ENCODE results near the gene HDGFL1. TPM values are rescaled to one million over a fixed set of nuclear protein-coding genes. Genes with fewer than 3 reads are reported as not detected.

Gene HDGFL1
- total RNA-seq, result not detected

DNA sequence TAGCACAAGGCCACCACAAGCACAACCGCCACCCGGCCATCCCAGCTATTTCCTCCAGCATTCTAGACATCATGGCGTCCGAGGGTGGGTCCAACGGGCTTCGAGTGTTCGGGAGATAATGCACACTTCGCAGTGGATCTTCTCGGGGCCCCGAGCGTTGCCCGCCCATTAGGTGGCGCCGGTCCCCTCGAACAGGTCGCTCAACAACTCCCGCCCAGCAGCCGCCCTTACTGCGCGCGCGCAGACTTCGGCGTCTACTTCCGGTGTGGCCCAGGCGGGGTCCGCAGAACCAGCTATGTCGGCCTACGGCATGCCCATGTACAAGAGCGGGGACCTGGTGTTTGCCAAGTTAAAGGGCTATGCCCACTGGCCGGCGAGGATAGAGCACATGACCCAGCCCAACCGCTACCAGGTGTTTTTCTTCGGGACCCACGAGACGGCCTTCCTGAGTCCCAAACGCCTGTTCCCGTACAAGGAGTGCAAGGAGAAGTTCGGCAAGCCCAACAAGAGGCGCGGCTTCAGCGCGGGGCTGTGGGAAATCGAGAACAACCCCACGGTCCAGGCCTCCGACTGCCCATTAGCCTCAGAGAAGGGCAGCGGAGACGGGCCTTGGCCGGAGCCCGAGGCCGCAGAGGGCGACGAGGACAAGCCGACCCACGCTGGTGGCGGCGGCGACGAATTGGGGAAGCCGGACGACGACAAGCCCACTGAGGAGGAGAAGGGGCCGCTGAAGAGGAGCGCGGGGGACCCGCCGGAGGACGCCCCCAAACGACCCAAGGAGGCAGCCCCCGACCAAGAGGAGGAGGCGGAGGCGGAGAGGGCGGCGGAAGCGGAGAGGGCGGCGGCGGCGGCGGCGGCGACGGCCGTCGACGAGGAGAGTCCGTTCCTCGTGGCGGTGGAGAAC is at the start of gene HDGFL1:
HDGFL1 (plus strand) TSS at position 286 of the 904 bp plus-strand sequence; CDS start at position 296, 10 bp downstream.
- ATAC-seq (no peak), DNase-seq (ENCODE audit: low spot score) (no peak)
- intact Hi-C loops (cut with DNase I), result no loop called here

- intact Hi-C loops (cut with DNase I), result no loop called here
- DNase-seq (ENCODE audit: low spot score) (no peak), ATAC-seq (no peak)
These were observed 48.3 kb upstream of the HDGFL1 start for GRCh38 chr6:22521035-22521434.

- ATAC-seq (no peak), DNase-seq (ENCODE audit: low spot score) (no peak)
- intact Hi-C loops (cut with DNase I), result no loop called here
These were observed 42.6 kb upstream of the HDGFL1 start for GRCh38 chr6:22526736-22527135.

GRCh38 chr6:22529866-22530265 is 39.5 kb upstream of the HDGFL1 start:
- ATAC-seq (no peak), DNase-seq (ENCODE audit: low spot score) (no peak)
- intact Hi-C loops (cut with DNase I), result no loop called here

DNA sequence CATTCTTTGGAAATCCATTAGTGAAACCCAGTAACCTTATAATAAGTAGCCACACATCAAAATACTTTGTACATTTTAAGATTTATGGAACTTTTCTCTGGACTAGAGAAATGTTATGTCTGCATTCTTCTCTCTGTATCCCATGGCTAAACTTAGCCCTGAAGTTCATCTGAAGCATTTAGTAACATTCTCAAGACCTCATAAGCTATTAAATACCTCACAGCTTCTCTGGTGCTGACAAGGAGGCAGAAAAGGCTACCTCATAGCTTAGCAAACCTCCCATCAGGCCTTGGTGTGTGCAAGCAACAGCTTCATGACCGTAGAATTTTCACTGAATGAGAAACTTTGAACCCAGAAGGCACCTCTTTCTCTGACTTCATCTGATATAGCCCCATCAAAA is 38.9 kb upstream of the HDGFL1 start:
- intact Hi-C loops (cut with DNase I), result no loop called here
- DNase-seq (ENCODE audit: low spot score) (no peak), ATAC-seq (no peak)

- DNase-seq (ENCODE audit: low spot score) (no peak), ATAC-seq (no peak)
- intact Hi-C loops (cut with DNase I), result no loop called here
These were observed 33.2 kb upstream of the HDGFL1 start for GRCh38 chr6:22536122-22536521.

- no peak for ATAC-seq
- no peak for DNase-seq (ENCODE audit: low spot score)
- intact Hi-C loops (cut with DNase I), result no loop called here
These were observed 24.9 kb upstream of the HDGFL1 start for GRCh38 chr6:22544476-22544875.

- intact Hi-C loops (cut with DNase I), result no loop called here
- DNase-seq (ENCODE audit: low spot score), result no peak
- ATAC-seq, result no peak
These were observed 24.3 kb upstream of the HDGFL1 start for GRCh38 chr6:22545051-22545450.

DNA sequence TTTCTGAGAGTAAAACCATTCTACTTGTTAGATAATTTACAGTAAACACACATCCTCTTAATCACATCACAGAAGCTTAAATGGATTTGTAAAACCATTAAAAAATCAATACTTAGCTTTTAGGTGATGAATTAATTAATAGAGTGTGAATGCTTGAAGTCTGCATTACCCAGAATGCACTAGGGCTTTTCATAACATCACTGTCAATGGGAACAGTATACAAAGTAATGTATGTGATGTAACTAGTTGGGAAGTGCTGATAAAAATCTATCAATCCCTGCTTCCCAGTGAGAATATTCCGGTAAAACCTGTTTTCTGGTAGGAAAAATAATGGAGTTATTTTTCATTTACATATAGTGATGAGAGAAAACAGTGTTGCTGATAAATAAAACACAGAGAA is 23.1 kb upstream of the HDGFL1 start:
- no peak for ATAC-seq
- no peak for DNase-seq (ENCODE audit: low spot score)
- intact Hi-C loops (cut with DNase I), result no loop called here

GRCh38 chr6:22550971-22551670 is 18.2 kb upstream of the HDGFL1 start:
- intact Hi-C loops (cut with DNase I), result no loop called here
- ATAC-seq (no peak), DNase-seq (ENCODE audit: low spot score) (no peak)

DNA sequence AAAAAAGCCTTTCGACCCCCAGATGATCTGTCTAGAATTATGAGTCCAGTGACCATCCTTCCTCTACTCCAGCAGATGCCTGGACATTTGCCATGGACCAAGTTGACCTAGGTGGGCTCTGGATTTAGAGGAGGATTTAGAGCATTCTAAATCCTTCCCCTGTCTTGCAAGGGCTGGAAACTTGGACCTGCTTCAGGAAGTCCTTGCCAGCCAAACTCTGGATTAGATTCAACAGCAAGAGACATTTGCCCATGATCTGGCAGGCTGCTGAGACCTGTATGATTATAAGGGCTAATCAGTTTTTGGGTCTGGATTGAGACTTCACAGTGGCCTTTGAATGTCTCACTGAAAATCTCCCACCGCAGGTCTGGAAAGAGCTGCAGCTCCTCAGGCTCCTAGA is 13.1 kb upstream of the HDGFL1 start:
- intact Hi-C loops (cut with DNase I), result no loop called here
- DNase-seq (ENCODE audit: low spot score) (no peak), ATAC-seq (no peak)

DNA sequence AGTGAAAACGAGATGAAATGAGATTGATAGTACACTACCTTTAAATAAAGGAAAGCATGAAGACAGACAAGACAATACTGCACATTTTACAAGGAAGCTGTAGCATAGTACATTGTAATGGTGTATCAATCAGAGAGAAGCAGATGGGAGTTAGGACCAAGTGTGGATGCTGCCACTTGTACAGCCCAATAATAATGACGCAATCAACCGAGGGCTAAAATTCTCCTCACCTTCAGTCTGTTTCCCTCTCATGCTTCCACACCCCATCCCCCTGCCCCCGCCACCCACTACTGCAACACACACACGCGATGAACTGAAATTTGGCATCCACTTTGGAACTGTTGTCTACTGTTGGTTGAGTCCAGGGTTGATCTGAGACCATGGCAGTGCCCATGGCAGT is 12.4 kb upstream of the HDGFL1 start:
- no peak for DNase-seq (ENCODE audit: low spot score)
- intact Hi-C loops (cut with DNase I), result no loop called here
- ATAC-seq, result no peak

GRCh38 chr6:22558288-22558882 is 11.0 kb upstream of the HDGFL1 start:
- DNase-seq (ENCODE audit: low spot score) (no peak), ATAC-seq (no peak)
- intact Hi-C loops (cut with DNase I), result no loop called here

- intact Hi-C loops (cut with DNase I), result no loop called here
- DNase-seq (ENCODE audit: low spot score), result no peak
- ATAC-seq, result no peak
These were observed 512 bp upstream of the HDGFL1 start for GRCh38 chr6:22568854-22569253.

- ATAC-seq (no peak), DNase-seq (ENCODE audit: low spot score) (peak; percentile 53)
- intact Hi-C loops (cut with DNase I), result no loop called here
These were observed 802 bp downstream of the HDGFL1 start for GRCh38 chr6:22570185-22570551.

DNA sequence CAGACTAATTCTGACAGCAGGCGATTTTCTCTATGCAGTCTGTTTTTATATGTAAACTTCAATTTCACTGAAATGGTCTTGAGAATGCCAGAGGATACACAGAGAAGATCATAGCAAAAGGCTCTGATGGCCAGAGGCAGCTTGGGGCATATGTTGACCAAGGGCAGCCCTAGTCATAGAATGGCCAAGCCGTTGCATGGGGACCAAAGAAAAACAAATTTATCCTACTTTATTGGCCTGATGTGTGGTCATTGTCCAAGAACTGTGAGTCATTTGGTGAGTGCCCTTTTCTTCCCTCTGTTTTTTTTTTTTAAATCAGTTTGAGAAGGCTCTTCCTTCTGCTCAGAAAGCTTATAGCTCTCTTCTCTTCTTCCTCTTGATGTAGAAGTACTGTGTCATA is 5.8 kb downstream of the HDGFL1 start:
- ATAC-seq (no peak), DNase-seq (ENCODE audit: low spot score) (no peak)
- intact Hi-C loops (cut with DNase I), result no loop called here

- DNase-seq (ENCODE audit: low spot score) (no peak), ATAC-seq (no peak)
- intact Hi-C loops (cut with DNase I), result no loop called here
These were observed 10.1 kb downstream of the HDGFL1 start for GRCh38 chr6:22579439-22579838.

GRCh38 chr6:22580337-22580736 is 11.0 kb downstream of the HDGFL1 start:
- ATAC-seq (no peak), DNase-seq (ENCODE audit: low spot score) (no peak)
- intact Hi-C loops (cut with DNase I), result no loop called here

DNA sequence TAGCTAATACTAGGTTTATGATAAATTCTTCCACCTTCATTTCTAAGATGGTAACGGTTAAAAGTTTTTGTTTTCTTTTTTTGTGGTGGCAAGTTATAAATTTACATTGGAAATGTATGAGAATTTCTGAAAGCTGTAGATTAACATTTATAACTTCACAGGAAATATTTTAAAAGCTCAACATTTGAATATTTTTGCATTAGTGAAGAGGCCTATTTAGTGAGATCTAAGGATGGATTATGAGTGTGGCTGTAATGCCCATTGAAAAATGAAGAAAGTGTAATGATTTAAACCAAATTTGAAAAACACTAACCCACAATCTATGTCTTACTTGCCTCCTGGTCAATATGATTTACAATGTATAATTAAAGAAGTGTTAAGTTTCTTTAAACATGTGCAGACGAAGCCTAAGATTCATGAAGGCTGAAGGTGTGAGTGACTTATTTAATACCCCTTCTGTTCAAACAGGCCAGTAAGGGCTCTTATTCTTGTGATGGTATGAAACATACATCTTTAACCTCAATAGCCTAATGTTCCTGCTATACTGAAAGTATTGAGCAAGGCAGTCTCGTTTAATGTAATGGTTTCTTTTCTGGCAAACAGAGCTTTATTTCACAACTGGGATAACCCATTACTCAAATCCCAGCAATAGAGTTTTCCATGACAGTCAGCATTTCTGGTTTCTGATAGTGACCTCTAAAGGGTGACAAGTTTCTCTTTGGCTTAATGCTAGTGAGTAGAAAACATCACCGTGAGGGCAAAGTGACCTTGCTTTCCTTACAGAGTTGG is 13.2 kb downstream of the HDGFL1 start:
- intact Hi-C loops (cut with DNase I), result no loop called here
- ATAC-seq (no peak), DNase-seq (ENCODE audit: low spot score) (no peak)

All from sciatic nerve (tissue), 2 donors.